Measurements from ENCODE around the gene FLCN.

Gene FLCN

GRCh38 chr17:17239832-17240231, 2.9 kb upstream of the FLCN start:
- no peak for DNase-seq (ENCODE audit: extremely low spot score, insufficient read length, low read depth)
- no peak for FAIRE-seq

- no peak for DNase-seq (ENCODE audit: extremely low spot score, insufficient read length, low read depth)
- no peak for FAIRE-seq
Measured at GRCh38 chr17:17236295-17237025, 508 bp downstream of the FLCN start.

GRCh38 chr17:17235212-17236174, 1.5 kb downstream of the FLCN start:
- DNase-seq (ENCODE audit: extremely low spot score, insufficient read length, low read depth) (no peak), FAIRE-seq (no peak)

- no peak for DNase-seq (ENCODE audit: extremely low spot score, insufficient read length, low read depth)
- FAIRE-seq, result no peak
Measured at GRCh38 chr17:17232303-17232621, 4.7 kb downstream of the FLCN start.

GRCh38 chr17:17231621-17232302, 5.2 kb downstream of the FLCN start:
- FAIRE-seq, result no peak
- no peak for DNase-seq (ENCODE audit: extremely low spot score, insufficient read length, low read depth)

GRCh38 chr17:17229416-17230384, 7.3 kb downstream of the FLCN start:
- no peak for FAIRE-seq
- no peak for DNase-seq (ENCODE audit: extremely low spot score, insufficient read length, low read depth)

- FAIRE-seq (no peak), DNase-seq (ENCODE audit: extremely low spot score, insufficient read length, low read depth) (no peak)
Measured at GRCh38 chr17:17228521-17229279, 8.3 kb downstream of the FLCN start.

- FAIRE-seq (no peak), DNase-seq (ENCODE audit: extremely low spot score, insufficient read length, low read depth) (no peak)
Measured at GRCh38 chr17:17227608-17228520, 9.1 kb downstream of the FLCN start.

- FAIRE-seq, result no peak
- no peak for DNase-seq (ENCODE audit: extremely low spot score, insufficient read length, low read depth)
Measured at GRCh38 chr17:17226451-17227265, 10.3 kb downstream of the FLCN start.

GRCh38 chr17:17225901-17226300, 11.1 kb downstream of the FLCN start:
- DNase-seq (ENCODE audit: extremely low spot score, insufficient read length, low read depth) (no peak), FAIRE-seq (no peak)

GRCh38 chr17:17224137-17224536, 12.8 kb downstream of the FLCN start:
- DNase-seq (ENCODE audit: extremely low spot score, insufficient read length, low read depth) (no peak), FAIRE-seq (no peak)

- FAIRE-seq, result no peak
- no peak for DNase-seq (ENCODE audit: extremely low spot score, insufficient read length, low read depth)
Measured at GRCh38 chr17:17223736-17224135, 13.2 kb downstream of the FLCN start.

- FAIRE-seq (no peak), DNase-seq (ENCODE audit: extremely low spot score, insufficient read length, low read depth) (no peak)
Measured at GRCh38 chr17:17221329-17221728, 15.6 kb downstream of the FLCN start.

GRCh38 chr17:17220529-17220928, 16.4 kb downstream of the FLCN start:
- no peak for FAIRE-seq
- DNase-seq (ENCODE audit: extremely low spot score, insufficient read length, low read depth), result no peak

- FAIRE-seq, result no peak
- DNase-seq (ENCODE audit: extremely low spot score, insufficient read length, low read depth), result no peak
Measured at GRCh38 chr17:17217995-17218394, 19.0 kb downstream of the FLCN start.

- no peak for FAIRE-seq
- DNase-seq (ENCODE audit: extremely low spot score, insufficient read length, low read depth), result no peak
Measured at GRCh38 chr17:17216776-17217175, 20.2 kb downstream of the FLCN start.

GRCh38 chr17:17216236-17216635, 20.7 kb downstream of the FLCN start:
- no peak for FAIRE-seq
- no peak for DNase-seq (ENCODE audit: extremely low spot score, insufficient read length, low read depth)

Data from GM18507 (cell line).